HG03108 (cell line): Measurements from ENCODE around the gene PLXNA2.

Experiments
- ATAC-seq: cut with Tn5 transposase; IDR thresholded peaks from one replicate; pipeline ENCODE4 v1.9.1; 2021; ENCODE audit warnings: moderate library complexity; ENCODE audit not compliant: unreplicated experiment

Gene PLXNA2

GRCh38 chr1:207981976-207982375 is 262.2 kb downstream of the PLXNA2 start:
- ATAC-seq, result no peak

GRCh38 chr1:207978441-207978840 is 265.7 kb downstream of the PLXNA2 start:
- no peak for ATAC-seq

GRCh38 chr1:207977876-207978275 is 266.3 kb downstream of the PLXNA2 start:
- ATAC-seq, result no peak

- ATAC-seq, result no peak
These were observed 270.2 kb downstream of the PLXNA2 start for GRCh38 chr1:207973898-207974568.

- no peak for ATAC-seq
These were observed 271.8 kb downstream of the PLXNA2 start for GRCh38 chr1:207972337-207972736.
